Uterus (tissue), 4 donors: Measurements from ENCODE around the gene KIAA1328. TPM values are rescaled to one million over a fixed set of nuclear protein-coding genes. Genes with fewer than 3 reads are reported as not detected.

Experiments
- DNase-seq, 2 donors: peaks; one replicate each; pipeline ENCODE4 v3.0.0-alpha.2; 2019 to 2020
- H3K27ac ChIP-seq, 2 donors: fragments of 200-600 bp; sonication (generic); 1 replicate in 1 of 2; 2 replicates in 1 of 2; pipeline ENCODE4 v1.5.1; 2016 to 2018
- H3K27me3 ChIP-seq, 2 donors: fragments of 200-600 bp; sonication (generic); one replicate each; pipeline ENCODE4 v1.5.1; 2018 to 2019; ENCODE audit warnings: control low read depth in 1 of 2
- H3K36me3 ChIP-seq, 2 donors: fragments of 200-600 bp; sonication (generic); one replicate each; pipeline ENCODE4 v1.5.1; 2019; ENCODE audit warnings: control low read depth in 1 of 2
- H3K4me1 ChIP-seq, 2 donors: fragments of 200-600 bp; sonication (generic); one replicate each; pipeline ENCODE4 v1.5.1; 2018 to 2019; ENCODE audit warnings: control low read depth in 1 of 2
- H3K4me3 ChIP-seq, 2 donors: fragments of 200-600 bp; sonication (generic); 1 replicate in 1 of 2; 2 replicates in 1 of 2; pipeline ENCODE4 v1.5.1; 2018 to 2019; ENCODE audit warnings: mild to moderate bottlenecking in 1 of 2
- H3K9me3 ChIP-seq, 2 donors: fragments of 200-600 bp; sonication (generic); one replicate each; pipeline ENCODE4 v1.5.1; 2019; ENCODE audit warnings: control low read depth in 1 of 2
- CTCF ChIP-seq, 4 experiments: fragments of 200-600 bp in 2 of 4; fragments of 450-650 bp in 2 of 4; sonication (generic) in 2 of 4; IDR thresholded peaks; one replicate each; pipeline ENCODE4 v1.5.1; 2016 to 2019; ENCODE audit warnings: antibody characterized with exemption in 4 of 4, mild to moderate bottlenecking in 2 of 4, moderate library complexity in 1 of 4
- POLR2A ChIP-seq, 2 donors: fragments of 450-650 bp; IDR thresholded peaks; one replicate each; pipeline ENCODE4 v1.6.1; 2016; ENCODE audit warnings: antibody characterized with exemption in 2 of 2, mild to moderate bottlenecking in 1 of 2, moderate library complexity in 1 of 2
- intact Hi-C: fragments of 100-400 bp; cut with DNase I; formaldehyde crosslinking; loops from one replicate; pipeline ENCODE4 v1.15.1; 2023; ENCODE audit warnings: low total_unique reads
- total RNA-seq, 4 donors: library from RNA; depleted of rRNA in 3 of 4; stranded (reverse); fragments of >200 nt in 3 of 4; gene quantifications; one replicate each; pipeline versions ENCODE4 v1.1.0 to v1.2.4, GENCODE V29; 2014 to 2023
- donor health status: DM: yes; HTN: yes; CAD: no.

The KIAA1328 gene
- total RNA-seq, 4 donors from 2014 or later: 16.5 to 55.1 (median 31.7) TPM

- Histone ChIP-seq H3K9me3 (no peaks in the 10 kb centered on the region), H3K27me3 (peaks cover 0 to 22% of the 10 kb centered on the region in 2 donors), H3K4me1 (no peaks in the 10 kb centered on the region), H3K36me3 (no peaks in the 10 kb centered on the region), H3K4me3 (no peak overlapping the region), H3K27ac (no peak overlapping the region)
- intact Hi-C loops: no loop called here
- no peak for DNase-seq
- TF ChIP-seq POLR2A (IDR thresholded peaks at IDR 0.05) (no peak), CTCF (IDR thresholded peaks at IDR 0.05) (no peak)
These were observed 443.9 kb downstream of the KIAA1328 start for GRCh38 chr18:37272841-37273240.

GRCh38 chr18:37274309-37275236 is 445.6 kb downstream of the KIAA1328 start:
- H3K4me3 ChIP-seq: no peak overlapping the region
- H3K27me3 ChIP-seq: peaks cover 0 to 22% of the 10 kb centered on the region in 2 donors
- H3K27ac ChIP-seq: no peak overlapping the region
- no peak for DNase-seq
- H3K36me3 ChIP-seq: no peaks in the 10 kb centered on the region
- TF ChIP-seq POLR2A (IDR thresholded peaks at IDR 0.05) (no peak), CTCF (IDR thresholded peaks at IDR 0.05) (no peak)
- H3K4me1 ChIP-seq: no peaks in the 10 kb centered on the region
- H3K9me3 ChIP-seq: no peaks in the 10 kb centered on the region
- intact Hi-C loops: no loop called here

DNA sequence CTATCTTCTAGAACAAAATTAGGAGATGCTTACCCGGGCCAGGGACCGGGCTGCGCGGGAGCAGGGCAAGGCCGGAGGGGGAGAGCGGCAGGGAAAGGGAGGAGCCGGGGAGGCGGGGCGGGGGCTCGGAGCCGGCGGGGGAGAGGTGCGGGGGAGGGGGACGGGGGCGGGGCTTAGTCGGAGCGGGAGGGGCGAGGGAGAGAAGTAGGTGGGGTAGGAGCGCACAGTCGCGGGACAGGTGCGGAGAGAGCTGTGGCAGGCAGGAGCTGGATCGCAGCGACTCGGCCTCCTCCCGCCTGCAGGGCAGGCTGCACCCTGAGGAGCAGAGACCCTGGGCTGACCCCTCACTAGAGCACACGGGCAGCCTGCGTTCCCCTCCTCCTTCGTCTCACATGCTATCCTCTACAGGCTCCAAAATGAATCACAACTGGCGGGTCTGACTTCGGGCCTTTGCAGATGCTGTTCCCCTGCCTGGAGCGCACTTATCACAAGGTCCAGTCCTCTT is 446.4 kb downstream of the KIAA1328 start:
- H3K27me3 ChIP-seq: peaks cover 0 to 22% of the 10 kb centered on the region in 2 donors
- no peak for TF ChIP-seq CTCF (IDR thresholded peaks at IDR 0.05)
- TF ChIP-seq POLR2A (IDR thresholded peaks at IDR 0.05): no peak
- DNase-seq: no peak

GRCh38 chr18:37276111-37276890 is 447.4 kb downstream of the KIAA1328 start:
- H3K27me3 ChIP-seq: peaks cover 0 to 22% of the 10 kb centered on the region in 2 donors
- no peak overlapping the region for H3K27ac ChIP-seq
- intact Hi-C loops: no loop called here
- TF ChIP-seq POLR2A (IDR thresholded peaks at IDR 0.05) (no peak), CTCF (IDR thresholded peaks at IDR 0.05) (no peak)
- no peak for DNase-seq
- H3K9me3 ChIP-seq: no peaks in the 10 kb centered on the region
- no peak overlapping the region for H3K4me3 ChIP-seq
- H3K4me1 ChIP-seq: no peaks in the 10 kb centered on the region
- no peaks in the 10 kb centered on the region for H3K36me3 ChIP-seq

More for the DNA sequence above, 446.4 kb downstream of the KIAA1328 start:
- no peaks in the 10 kb centered on the region for H3K36me3 ChIP-seq
- no peaks in the 10 kb centered on the region for H3K9me3 ChIP-seq
- no peak overlapping the region for H3K4me3 ChIP-seq
- intact Hi-C loops: no loop called here
- no peaks in the 10 kb centered on the region for H3K4me1 ChIP-seq
- no peak overlapping the region for H3K27ac ChIP-seq
